DND-41 (cell line): ENCODE measurements around the gene ZNF689.

Experiments
- ATAC-seq: fragments of 200-7000 bp; cut with Tn5 transposase; 3 replicates; pipeline ENCODE4 v1.9.1; 2021; ENCODE audit warnings: low read depth; ENCODE audit not compliant: insufficient read depth
- DNase-seq: peaks from one replicate; pipeline ENCODE4 v3.0.0-alpha.2; 2020
- H2AFZ ChIP-seq: 2 replicates; pipeline ENCODE4 v1.6.0; 2012; ENCODE audit warnings: low read depth, low read length
- H3K27ac ChIP-seq: 2 replicates; pipeline ENCODE4 v1.5.1; 2012; ENCODE audit warnings: low read length, inconsistent platforms
- H3K27me3 ChIP-seq: fragments of 200-600 bp; sonication (generic); 2 replicates; pipeline ENCODE4 v1.6.0; 2012; ENCODE audit warnings: low read length, mild to moderate bottlenecking, inconsistent platforms; ENCODE audit not compliant: insufficient read depth, poor library complexity
- H3K36me3 ChIP-seq: 2 replicates; pipeline ENCODE4 v1.5.1; 2012; ENCODE audit warnings: low read length, inconsistent platforms; ENCODE audit not compliant: insufficient read depth
- H3K4me1 ChIP-seq: 2 replicates; pipeline ENCODE4 v1.5.1; 2012; ENCODE audit warnings: mild to moderate bottlenecking, low read length; ENCODE audit not compliant: insufficient read depth
- H3K4me2 ChIP-seq: 2 replicates; pipeline ENCODE4 v1.6.0; 2012; ENCODE audit warnings: mild to moderate bottlenecking, moderate library complexity, low read length, inconsistent platforms; ENCODE audit not compliant: insufficient read depth
- H3K4me3 ChIP-seq, 2 experiments: fragments of 200-600 bp in 1 of 2; shearing (Covaris generic) in 1 of 2; 2 replicates each; pipeline ENCODE4 v1.5.1; 2012 to 2016; ENCODE audit warnings: inconsistent platforms in 2 of 2, low read length in 2 of 2, mild to moderate bottlenecking in 2 of 2, low read depth in 1 of 2, moderate library complexity in 1 of 2
- H3K79me2 ChIP-seq: 2 replicates; pipeline ENCODE4 v1.6.0; 2012; ENCODE audit warnings: low read length, inconsistent platforms; ENCODE audit not compliant: insufficient read depth
- H3K9ac ChIP-seq: 2 replicates; pipeline ENCODE4 v1.6.0; 2012; ENCODE audit warnings: low read depth, mild to moderate bottlenecking, inconsistent platforms, low read length, moderate library complexity
- H3K9me3 ChIP-seq: 2 replicates; pipeline ENCODE4 v1.5.1; 2012; ENCODE audit warnings: low read length, moderate library complexity, mild to moderate bottlenecking, inconsistent platforms; ENCODE audit not compliant: insufficient read depth, severe bottlenecking
- H4K20me1 ChIP-seq: 2 replicates; pipeline ENCODE4 v1.6.0; 2012; ENCODE audit warnings: low read length; ENCODE audit not compliant: insufficient read depth
- EZH2 ChIP-seq: IDR thresholded peaks from 3 replicates; pipeline ENCODE4 v1.6.1; 2012; ENCODE audit warnings: borderline replicate concordance, low read depth, mild to moderate bottlenecking, moderate library complexity, low read length, inconsistent platforms; ENCODE audit not compliant: severe bottlenecking
- TF ChIP-seq, protein P1 (sequence below): IDR thresholded peaks from 2 replicates; pipeline ENCODE4 v1.5.1; 2012; ENCODE audit warnings: borderline replicate concordance, low read length, moderate library complexity, mild to moderate bottlenecking; ENCODE audit not compliant: poor library complexity, severe bottlenecking; ENCODE audit errors: extremely low read depth

ZNF689 gene

DNA sequence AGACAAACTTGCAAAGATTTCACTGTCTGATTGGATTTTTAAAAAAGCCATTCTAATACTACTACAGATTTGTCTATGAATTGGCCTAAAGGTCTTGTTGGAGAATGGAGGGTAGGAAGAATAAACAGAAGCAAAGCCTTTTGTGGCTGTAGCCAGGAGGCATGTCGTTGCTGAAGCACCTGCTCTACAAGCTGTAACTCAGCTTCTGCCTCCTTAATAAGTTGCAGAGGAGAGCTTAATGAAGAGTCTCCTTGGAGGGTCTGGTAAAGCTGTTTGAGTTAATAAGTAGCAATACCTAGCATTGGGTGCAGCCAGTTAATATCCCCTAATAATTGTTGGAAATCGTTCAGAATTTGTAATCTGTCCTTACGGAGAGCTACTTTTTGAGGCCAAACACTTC lies 10.0 kb upstream of the ZNF689 start:
- Histone ChIP-seq H3K9me3 (no peaks in the 10 kb centered on the region), H3K27ac (no peak overlapping the region), H3K79me2 (no peaks in the 10 kb centered on the region), H3K9ac (no peak overlapping the region), H2AFZ (no peak overlapping the region), H4K20me1 (no peaks in the 10 kb centered on the region), H3K4me1 (no peaks in the 10 kb centered on the region), H3K36me3 (no peaks in the 10 kb centered on the region), H3K4me3 (no peak overlapping the region), H3K27me3 (no peaks in the 10 kb centered on the region), H3K4me2 (no peak overlapping the region)
- DNase-seq = no peak
- no peak for ATAC-seq
- TF ChIP-seq EZH2 = no peak
- TF ChIP-seq, protein P1, sequence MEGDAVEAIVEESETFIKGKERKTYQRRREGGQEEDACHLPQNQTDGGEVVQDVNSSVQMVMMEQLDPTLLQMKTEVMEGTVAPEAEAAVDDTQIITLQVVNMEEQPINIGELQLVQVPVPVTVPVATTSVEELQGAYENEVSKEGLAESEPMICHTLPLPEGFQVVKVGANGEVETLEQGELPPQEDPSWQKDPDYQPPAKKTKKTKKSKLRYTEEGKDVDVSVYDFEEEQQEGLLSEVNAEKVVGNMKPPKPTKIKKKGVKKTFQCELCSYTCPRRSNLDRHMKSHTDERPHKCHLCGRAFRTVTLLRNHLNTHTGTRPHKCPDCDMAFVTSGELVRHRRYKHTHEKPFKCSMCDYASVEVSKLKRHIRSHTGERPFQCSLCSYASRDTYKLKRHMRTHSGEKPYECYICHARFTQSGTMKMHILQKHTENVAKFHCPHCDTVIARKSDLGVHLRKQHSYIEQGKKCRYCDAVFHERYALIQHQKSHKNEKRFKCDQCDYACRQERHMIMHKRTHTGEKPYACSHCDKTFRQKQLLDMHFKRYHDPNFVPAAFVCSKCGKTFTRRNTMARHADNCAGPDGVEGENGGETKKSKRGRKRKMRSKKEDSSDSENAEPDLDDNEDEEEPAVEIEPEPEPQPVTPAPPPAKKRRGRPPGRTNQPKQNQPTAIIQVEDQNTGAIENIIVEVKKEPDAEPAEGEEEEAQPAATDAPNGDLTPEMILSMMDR = no peak

DNA sequence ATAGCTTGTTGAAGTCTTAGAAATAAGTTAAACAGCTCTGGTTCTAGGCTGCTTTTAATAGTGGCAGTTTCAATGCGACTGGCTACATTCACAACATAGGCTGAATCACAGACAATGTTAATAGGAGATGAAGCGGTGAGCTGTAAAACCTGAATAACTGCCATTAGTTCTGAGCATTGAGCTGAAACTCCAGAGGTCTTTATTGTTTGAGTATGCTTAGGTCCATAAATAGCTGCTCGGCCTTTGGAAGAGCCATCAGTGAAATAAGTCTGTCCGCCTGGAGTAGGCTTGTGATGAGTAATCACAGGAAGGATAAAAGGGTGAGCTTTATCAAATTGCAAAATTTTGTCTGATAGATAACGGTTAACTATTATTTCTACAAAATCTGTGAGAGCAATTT lies 9.4 kb upstream of the ZNF689 start:
- H3K9me3 ChIP-seq = no peaks in the 10 kb centered on the region
- H2AFZ ChIP-seq = no peak overlapping the region
- no peak overlapping the region for H3K27ac ChIP-seq
- no peaks in the 10 kb centered on the region for H3K79me2 ChIP-seq
- H3K36me3 ChIP-seq = no peaks in the 10 kb centered on the region
- no peaks in the 10 kb centered on the region for H3K27me3 ChIP-seq
- H3K4me2 ChIP-seq = no peak overlapping the region
- no peaks in the 10 kb centered on the region for H4K20me1 ChIP-seq
- H3K9ac ChIP-seq = no peak overlapping the region
- TF ChIP-seq EZH2 = no peak
- TF ChIP-seq, protein P1 = no peak
- no peak overlapping the region for H3K4me3 ChIP-seq
- DNase-seq = no peak
- no peak for ATAC-seq
- H3K4me1 ChIP-seq = no peaks in the 10 kb centered on the region

DNA sequence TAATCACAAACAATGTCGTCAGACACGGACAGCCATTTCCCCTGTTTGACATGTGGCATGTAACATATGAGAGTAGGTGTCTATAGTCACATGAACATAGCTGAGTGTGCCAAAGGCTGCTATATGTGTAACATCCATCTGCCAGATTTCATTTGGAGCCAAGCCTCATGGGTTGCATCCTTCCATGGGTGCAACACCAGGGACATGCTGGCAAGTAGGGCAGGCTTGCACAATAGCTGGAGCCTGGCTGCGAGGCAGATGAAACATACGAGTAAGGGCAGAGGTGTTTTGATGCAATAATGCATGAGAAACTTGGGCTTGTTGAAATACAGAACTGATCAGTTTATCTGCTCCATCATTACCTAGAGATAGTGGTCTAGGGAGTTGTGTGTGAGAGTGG lies 9.0 kb upstream of the ZNF689 start:
- Histone ChIP-seq H2AFZ (no peak overlapping the region), H3K27ac (no peak overlapping the region), H3K4me3 (no peak overlapping the region), H3K4me2 (no peak overlapping the region), H3K27me3 (no peaks in the 10 kb centered on the region), H4K20me1 (no peaks in the 10 kb centered on the region), H3K36me3 (no peaks in the 10 kb centered on the region), H3K79me2 (no peaks in the 10 kb centered on the region), H3K9ac (no peak overlapping the region), H3K9me3 (no peaks in the 10 kb centered on the region), H3K4me1 (no peaks in the 10 kb centered on the region)
- TF ChIP-seq EZH2 = no peak
- TF ChIP-seq, protein P1 = no peak
- DNase-seq = no peak
- ATAC-seq = no peak
